ENCODE data around the gene RAB11FIP4.

The RAB11FIP4 gene

DNA sequence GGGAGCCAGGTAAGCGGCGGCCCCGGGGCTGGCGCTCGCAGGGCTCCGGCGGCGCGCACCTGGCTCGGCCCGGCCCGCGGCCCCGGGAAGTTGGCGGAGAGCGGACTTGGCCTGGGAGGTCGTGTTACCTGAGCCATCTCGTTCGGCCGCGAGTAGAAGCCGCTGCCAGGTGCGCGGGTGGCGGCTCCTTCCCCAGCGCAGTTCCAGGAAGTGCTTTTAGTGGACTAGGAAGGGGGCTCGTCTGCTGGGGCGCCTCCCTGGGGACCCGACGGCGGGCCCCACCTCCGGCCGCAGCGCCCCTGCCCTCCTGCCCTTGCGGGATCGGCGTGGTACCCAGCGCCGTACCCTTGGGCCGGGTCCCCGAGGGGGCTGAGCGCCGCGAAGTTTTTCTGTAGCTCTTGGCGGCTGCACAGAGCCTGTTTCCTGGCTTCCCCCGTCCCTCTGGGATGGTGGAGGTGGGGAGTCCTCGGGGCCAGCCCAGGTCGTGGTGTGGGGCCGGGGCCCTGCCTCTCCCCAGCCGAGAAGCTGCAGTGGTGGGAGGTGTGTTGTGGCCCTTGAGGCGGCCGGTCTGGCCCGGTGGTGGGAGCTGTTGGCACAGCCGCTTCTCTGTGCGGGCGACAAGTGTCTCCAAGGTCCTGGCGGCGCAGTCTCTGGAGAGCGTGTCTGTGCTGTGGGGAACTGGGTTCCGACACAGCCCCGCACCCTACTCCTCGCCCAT lies 96.9 kb downstream of the RAB11FIP4 start:
- no peak for DNase-seq

GRCh38 chr17:31488982-31489294 lies 97.5 kb downstream of the RAB11FIP4 start:
- no peak for DNase-seq

DNA sequence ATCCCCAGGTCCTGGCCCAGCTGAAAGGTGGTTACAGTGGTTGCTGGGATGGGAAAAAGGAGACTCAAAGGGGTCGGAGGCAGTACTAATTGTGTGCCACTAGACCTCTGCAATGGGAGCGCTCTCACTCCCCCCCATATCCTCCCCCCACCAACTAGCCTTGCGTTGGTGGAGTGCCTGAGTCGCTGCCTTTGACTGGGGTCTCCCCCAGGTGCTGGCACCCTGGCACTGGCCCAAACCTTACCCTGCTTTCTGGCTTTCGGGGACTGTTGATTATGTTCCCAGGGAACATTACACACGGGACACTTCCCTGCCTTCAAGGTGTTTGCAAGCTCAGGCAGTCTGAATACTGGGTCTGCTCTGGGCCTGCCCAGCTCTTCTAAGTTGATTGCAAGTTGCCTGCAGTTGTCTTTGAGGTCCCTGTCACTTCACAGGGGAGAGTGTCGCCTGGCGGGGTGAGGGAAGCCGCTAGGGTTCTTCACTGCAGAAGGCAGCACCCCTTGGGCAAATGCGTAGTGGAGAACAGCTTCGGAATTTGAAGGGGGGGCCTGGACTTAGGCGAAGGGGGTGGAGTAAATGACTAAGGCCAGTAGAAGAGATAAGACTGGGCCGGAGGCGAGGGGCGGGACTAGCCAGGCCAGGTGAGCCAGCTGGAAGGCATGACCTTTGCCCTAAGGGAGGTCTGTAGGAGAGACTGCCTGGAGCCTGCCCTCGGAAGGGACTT lies 98.0 kb downstream of the RAB11FIP4 start:
- DNase-seq, result no peak

GRCh38 chr17:31490019-31490650 lies 98.7 kb downstream of the RAB11FIP4 start:
- DNase-seq, result no peak

- DNase-seq, result no peak
Observed at GRCh38 chr17:31490671-31491375, 99.3 kb downstream of the RAB11FIP4 start.

GRCh38 chr17:31491376-31492131 lies 100.1 kb downstream of the RAB11FIP4 start:
- no peak for DNase-seq

- no peak for DNase-seq
Observed at GRCh38 chr17:31492206-31492605, 100.7 kb downstream of the RAB11FIP4 start.

DNA sequence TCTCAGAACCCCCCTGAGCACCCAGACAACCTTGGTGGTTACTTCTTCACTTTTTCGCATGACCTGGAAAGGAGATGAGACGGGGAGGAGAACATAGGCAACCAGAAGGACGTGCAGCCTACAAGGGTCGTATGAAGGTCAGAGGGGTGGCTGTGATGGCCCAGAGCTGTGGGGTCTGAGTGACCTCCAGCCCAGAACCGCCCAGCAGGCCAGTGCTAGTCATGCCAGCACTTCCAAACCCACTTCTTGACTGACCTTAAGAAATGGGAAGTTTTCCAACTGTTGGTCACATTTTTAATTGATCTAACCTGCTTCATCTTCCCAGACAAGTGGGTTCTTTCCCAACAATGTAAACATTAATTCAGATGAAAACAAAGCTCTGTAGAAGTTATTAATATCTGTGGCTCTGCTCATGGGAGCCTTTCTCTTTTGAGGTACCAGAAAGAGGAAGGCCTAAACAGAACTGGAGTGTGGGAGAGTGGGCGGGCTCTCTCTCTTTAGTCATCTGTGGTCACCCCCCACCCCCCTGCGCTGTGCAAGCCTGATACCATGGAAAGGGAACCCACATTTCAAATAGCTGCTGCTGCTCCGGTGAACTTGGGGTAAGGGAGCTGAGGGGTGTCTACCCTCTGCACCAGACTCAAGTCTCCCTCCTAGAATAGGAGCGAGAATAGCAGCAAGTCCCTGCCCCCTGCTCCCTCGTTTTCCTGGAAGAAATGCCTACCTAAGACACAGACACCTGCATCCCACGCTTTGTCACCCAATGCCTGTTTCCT lies 101.6 kb downstream of the RAB11FIP4 start:
- DNase-seq, result no peak

DNA sequence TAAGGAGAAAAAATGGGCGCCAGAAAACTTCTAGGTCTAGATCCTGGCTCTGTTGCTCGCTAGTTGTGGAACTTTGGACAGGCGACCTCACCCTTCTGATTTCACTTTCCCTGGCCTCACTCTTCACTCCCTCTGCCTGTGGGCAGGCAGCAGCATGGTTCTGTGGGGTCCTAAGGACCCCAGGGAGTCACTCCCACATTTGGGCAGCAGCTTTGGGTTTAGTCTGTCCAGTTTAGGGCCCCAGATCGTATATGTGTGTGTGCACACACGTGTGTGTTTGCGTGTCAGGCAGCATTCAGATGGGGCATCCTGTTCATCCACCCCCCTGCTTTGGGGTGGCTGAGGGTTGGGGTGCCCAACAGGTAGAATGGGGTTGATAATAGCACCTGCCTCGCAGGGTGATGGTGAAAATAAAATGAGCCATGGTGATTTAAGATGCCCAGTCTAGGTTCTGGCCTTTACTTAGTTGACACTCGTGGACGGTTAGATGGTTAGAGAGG lies 102.2 kb downstream of the RAB11FIP4 start:
- DNase-seq, result no peak

GRCh38 chr17:31494259-31495021 lies 103.0 kb downstream of the RAB11FIP4 start:
- no peak for DNase-seq

DNA sequence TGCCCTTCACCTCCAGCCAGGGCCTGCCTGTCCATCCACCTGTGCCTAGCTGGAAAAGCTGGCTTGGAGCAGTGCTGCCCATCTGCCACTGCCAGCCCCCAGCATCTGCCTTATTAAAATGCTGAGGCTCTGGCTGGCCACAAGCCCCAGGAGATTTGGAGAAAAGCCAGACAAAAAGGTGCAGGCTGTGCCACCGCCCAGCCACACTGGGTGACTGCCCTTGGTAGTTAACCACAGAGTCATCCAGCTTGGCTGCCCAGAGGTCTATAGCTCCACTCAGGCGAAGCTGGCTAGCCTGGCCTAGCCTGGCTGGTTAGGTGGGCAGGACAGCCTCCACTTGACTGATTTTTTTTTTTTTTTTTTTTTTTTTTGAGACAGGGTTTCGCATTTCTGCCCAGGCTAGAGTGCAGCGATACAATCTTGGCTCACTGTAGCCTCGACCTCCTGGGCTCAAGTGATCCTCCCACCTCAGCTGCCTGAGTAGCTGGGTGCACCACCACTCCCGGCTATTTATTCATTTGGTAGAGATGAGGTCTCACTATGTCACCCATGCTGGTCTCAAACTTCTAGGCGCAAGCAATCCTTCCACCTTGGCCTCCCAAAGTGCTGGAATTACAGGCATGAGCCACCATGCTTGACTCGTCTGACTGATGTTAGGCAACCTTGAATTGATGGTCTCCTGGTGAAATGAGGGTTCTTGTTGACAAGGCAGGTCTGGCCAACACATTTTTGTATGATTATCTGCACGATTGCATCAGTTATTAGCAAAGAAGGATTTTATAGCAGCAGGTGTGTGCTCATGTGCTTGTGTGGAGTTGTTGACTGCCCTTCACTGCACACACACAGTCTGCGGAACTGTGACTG lies 103.8 kb downstream of the RAB11FIP4 start:
- no peak for DNase-seq

DNA sequence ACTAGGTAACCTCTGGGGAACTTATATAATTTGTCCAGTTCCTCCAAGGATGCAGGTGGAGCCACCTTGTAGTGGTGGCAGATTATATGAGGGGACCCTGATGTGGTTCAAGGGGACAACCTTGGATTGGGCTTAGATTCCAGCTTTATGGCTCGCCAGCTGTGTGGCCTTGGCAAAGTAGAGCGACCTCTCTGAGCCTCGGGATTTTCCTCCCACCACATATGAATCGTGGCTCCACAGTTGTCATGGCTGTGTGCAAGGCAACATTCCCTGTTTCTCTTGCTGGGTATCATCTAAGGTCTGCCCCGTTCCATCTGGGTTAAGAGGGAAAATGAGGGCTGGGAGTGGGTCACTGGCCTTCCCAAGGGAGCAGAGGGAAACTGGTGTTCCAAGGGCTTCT lies 104.6 kb downstream of the RAB11FIP4 start:
- no peak for DNase-seq

GRCh38 chr17:31496601-31497000 lies 105.1 kb downstream of the RAB11FIP4 start:
- DNase-seq, result no peak

- DNase-seq, result no peak
Observed at GRCh38 chr17:31497431-31497830, 106.0 kb downstream of the RAB11FIP4 start.

DNA sequence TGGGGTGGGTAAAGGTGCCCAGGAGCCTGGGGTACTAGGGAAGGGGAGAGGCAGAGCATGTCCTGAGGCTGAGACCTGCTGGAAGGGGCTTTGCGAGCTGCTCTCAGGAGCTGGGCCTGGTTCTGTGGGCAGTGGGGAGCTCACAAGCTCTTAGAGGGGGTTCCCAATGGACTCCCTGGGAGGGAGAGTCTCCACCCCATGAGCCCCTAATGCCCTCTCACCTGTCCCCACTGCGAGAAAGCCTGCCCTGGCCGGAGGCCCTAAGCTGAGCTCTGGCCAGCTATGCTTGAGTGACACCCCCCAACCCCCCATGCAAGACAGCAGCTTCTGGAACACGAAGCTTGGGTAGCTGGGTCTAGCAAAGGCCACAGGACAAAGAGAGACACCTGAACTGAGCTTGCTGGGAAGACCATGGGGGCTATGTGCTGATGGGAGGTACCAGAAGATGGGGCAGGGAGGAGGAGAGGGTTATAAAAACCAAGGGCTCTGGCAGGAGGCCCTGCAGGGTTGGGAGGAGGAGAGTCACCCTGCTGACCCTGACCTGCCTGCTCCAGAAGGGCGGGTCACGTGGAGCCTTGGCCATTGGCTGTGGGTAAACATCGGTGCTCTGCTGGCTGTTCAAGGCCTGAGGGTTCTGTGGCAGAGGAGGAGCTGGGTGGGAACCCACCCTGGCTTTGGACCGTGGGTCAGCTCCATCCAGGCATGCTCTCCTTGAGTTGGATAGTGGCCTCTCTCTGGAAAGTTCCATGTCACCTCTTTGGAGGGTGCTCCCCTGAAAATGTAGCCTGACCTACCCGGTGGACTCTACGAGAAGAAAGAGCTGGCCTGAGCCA lies 106.7 kb downstream of the RAB11FIP4 start:
- DNase-seq, result no peak

DNA sequence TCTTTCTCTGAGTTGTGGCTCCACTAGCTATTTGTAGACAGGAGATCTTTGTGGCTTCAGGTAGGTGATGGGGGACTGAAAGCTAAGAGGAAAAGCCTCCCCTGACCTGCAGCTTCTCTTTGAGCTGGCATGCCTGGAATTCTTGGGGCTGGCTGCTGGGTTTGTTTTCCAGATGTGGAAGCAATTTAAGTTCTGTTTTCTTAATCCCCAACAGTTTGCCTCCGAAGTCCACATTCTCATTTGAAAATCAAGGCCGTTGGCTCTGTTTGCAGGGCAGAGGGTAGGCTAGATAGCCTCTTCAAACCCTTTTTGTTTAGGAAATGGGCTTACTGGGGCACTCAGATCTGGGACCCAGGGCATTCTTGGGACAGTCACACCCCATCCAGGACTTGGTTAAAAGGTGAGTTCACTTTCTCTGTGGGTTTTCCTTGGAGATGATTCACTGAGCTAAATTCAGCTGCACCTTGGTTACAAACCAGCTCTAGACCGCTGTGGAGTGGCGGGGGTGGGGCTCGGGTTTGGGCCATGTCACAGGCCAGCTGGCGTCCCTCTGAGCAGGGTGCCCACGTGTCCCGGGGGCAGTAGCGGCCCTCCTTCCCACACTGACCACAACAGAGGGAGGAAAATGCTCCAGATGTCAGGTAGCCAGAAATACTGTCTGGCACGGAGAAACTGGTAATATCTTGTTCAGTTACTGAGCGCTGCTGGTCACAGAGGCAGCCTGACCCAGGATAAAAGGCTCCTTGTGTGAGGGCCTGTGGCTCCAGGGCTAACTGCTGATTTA lies 108.5 kb downstream of the RAB11FIP4 start:
- no peak for DNase-seq

GRCh38 chr17:31506517-31506916 lies 115.0 kb downstream of the RAB11FIP4 start:
- DNase-seq, result no peak

Data from T1000 (cell line).